Prostate gland (tissue), 2 donors: ENCODE data around the gene CHRM2.

ENCODE experiments used
- CTCF ChIP-seq, 4 experiments: fragments of 200-600 bp in 2 of 4; fragments of 450-650 bp in 2 of 4; sonication (generic) in 2 of 4; IDR thresholded peaks; 1 replicate in 3 of 4; 2 replicates in 1 of 4; pipeline ENCODE4 v1.5.1; 2016 to 2019; ENCODE audit warnings: antibody characterized with exemption in 4 of 4, mild to moderate bottlenecking in 2 of 4, moderate library complexity in 2 of 4
- POLR2AphosphoS5 ChIP-seq: sonication (generic); formaldehyde crosslinking; IDR thresholded peaks from one replicate; pipeline ENCODE4 v1.6.1; 2017; ENCODE audit warnings: antibody characterized with exemption

GRCh38 chr7:136942401-136942800 lies 73.9 kb downstream of the CHRM2 start:
- TF ChIP-seq CTCF (IDR thresholded peaks at IDR 0.05) (no peak), POLR2AphosphoS5 (no peak)
